Esophagus squamous epithelium (tissue), 4 donors: ENCODE measurements around the gene GDF11.

ENCODE experiments used
- CTCF ChIP-seq, 6 experiments: fragments of 450-650 bp in 4 of 6; fragments of 200-600 bp in 2 of 6; sonication (generic) in 2 of 6; IDR thresholded peaks; one replicate each; pipeline ENCODE4 v1.5.1; 2016 to 2019; ENCODE audit warnings: antibody characterized with exemption in 6 of 6, mild to moderate bottlenecking in 4 of 6, moderate library complexity in 4 of 6
- POLR2A ChIP-seq, 4 donors: fragments of 450-650 bp; IDR thresholded peaks; one replicate each; pipeline ENCODE4 v1.6.1; 2017; ENCODE audit warnings: antibody characterized with exemption in 4 of 4, mild to moderate bottlenecking in 4 of 4, moderate library complexity in 3 of 4

- TF ChIP-seq POLR2A (IDR thresholded peaks at IDR 0.05) (no peak), CTCF (IDR thresholded peaks at IDR 0.05) (no peak)
Measured at GRCh38 chr12:55713721-55714120, 29.2 kb upstream of the GDF11 start.
